K562 (cell line): ENCODE results near the gene PTK6. TPM values are rescaled to one million over a fixed set of nuclear protein-coding genes. Genes with fewer than 3 reads are reported as not detected.

Source experiments
- BMI1 ChIP-seq: fragments of 150-350 bp; IDR thresholded peaks from 2 replicates; pipeline ENCODE4 v1.6.1; 2014; ENCODE audit warnings: low read length
- CCNT2 ChIP-seq: IDR thresholded peaks from 2 replicates; pipeline ENCODE4 v1.6.1; 2011; ENCODE audit warnings: borderline replicate concordance, low read depth, mild to moderate bottlenecking, moderate library complexity, mixed read lengths, low read length; ENCODE audit not compliant: insufficient read length; ENCODE audit errors: extremely low read depth
- CEBPG ChIP-seq, 3 experiments: fragments of 200-800 bp in 1 of 3; sonication (Bioruptor generic) in 1 of 3; sonication (generic) in 1 of 3; formaldehyde crosslinking in 1 of 3; IDR thresholded peaks in 2 of 3; conservative IDR thresholded peaks in 1 of 3; 2 replicates each; pipeline versions ENCODE4 v1.6.1 to v1.8.0; 2016 to 2022; ENCODE audit warnings: missing compliant biosample characterization in 2 of 3, missing genetic modification characterization in 2 of 3, mild to moderate bottlenecking in 1 of 3, missing genetic modification reagents in 1 of 3
- FOXJ2 ChIP-seq: fragments of 200-800 bp; sonication (Bioruptor generic); IDR thresholded peaks from 2 replicates; pipeline ENCODE4 v1.6.1; 2016; ENCODE audit warnings: missing genetic modification characterization, missing compliant biosample characterization
- GABPB1 ChIP-seq: sonication (generic); formaldehyde crosslinking; IDR thresholded peaks from 2 replicates; pipeline ENCODE4 v1.8.0; 2022; ENCODE audit warnings: mild to moderate bottlenecking, missing genetic modification reagents
- SMAD4 ChIP-seq: fragments of 250-450 bp; sonication (Bioruptor Pico); conservative IDR thresholded peaks from 2 replicates; pipeline ENCODE4 v1.8.0; 2021; ENCODE audit warnings: inconsistent platforms, mild to moderate bottlenecking, moderate library complexity
- TAF15 ChIP-seq: fragments of 200-400 bp; formaldehyde crosslinking; IDR thresholded peaks from 2 replicates; pipeline ENCODE4 v1.6.1; 2017; ENCODE audit warnings: mild to moderate bottlenecking, low read depth, low read length, moderate library complexity
- ZBTB7A ChIP-seq: IDR thresholded peaks from 2 replicates; pipeline ENCODE4 v1.6.1; 2011; ENCODE audit warnings: low read depth, mild to moderate bottlenecking, low read length, moderate library complexity, borderline replicate concordance; ENCODE audit not compliant: control insufficient read depth
- polyA plus RNA-seq, 8 experiments: library from polyadenylated mRNA; depleted of rRNA in 4 of 8; stranded (reverse) in 5 of 8; unstranded in 3 of 8; fragments of >200 nt; fragmentation: Nextera tagmentation in 2 of 8; fragmentation: Illumina TruSeq in 1 of 8; extraction: Ambion mirVana in 2 of 8; extraction: Trizol in 1 of 8; gene quantifications; 2 replicates each; pipeline versions ENCODE4 v1.2.1 to v1.2.3, GENCODE V29; 2011 to 2014; ENCODE audit warnings: inconsistent platforms in 1 of 8, missing spikeins in 1 of 8
- total RNA-seq, 7 experiments: library from RNA; depleted of rRNA in 6 of 7; stranded (reverse); fragments of >200 nt in 6 of 7; fragmentation: Illumina TruSeq in 2 of 7; extraction: Trizol in 2 of 7; gene quantifications; 2 replicates each; pipeline versions ENCODE4 v1.2.1 to v1.2.3, GENCODE V29; 2011 to 2021; ENCODE audit warnings: low replicate concordance in 1 of 7
- TF ChIP-seq, protein P1 (sequence below), 2 experiments: fragments of 450-650 bp; formaldehyde crosslinking in 1 of 2; IDR thresholded peaks; 2 replicates each; pipeline versions ENCODE4 v1.4.0 to v1.6.1; 2014 to 2020; ENCODE audit warnings: mild to moderate bottlenecking in 2 of 2, borderline replicate concordance in 1 of 2, low read depth in 1 of 2
- TF ChIP-seq, protein P2 (sequence below): fragments of 450-650 bp; formaldehyde crosslinking; IDR thresholded peaks from 2 replicates; pipeline ENCODE4 v1.4.0; 2020; ENCODE audit warnings: mild to moderate bottlenecking, moderate library complexity
- TF ChIP-seq, protein P3 (sequence below): sonication (generic); IDR thresholded peaks from 2 replicates; pipeline ENCODE4 v1.6.1; 2016
- TF ChIP-seq, protein P4 (sequence below): sonication (generic); formaldehyde crosslinking; IDR thresholded peaks from 2 replicates; pipeline ENCODE4 v1.8.0; 2023; ENCODE audit warnings: mild to moderate bottlenecking, missing genetic modification reagents

The PTK6 gene
- total and polyA plus RNA-seq, 9 of the 15 experiments (the other 6 are each of a cell fraction or from before 2014, with no cell fraction given) = 0.07 TPM; not detected in 8

DNA sequence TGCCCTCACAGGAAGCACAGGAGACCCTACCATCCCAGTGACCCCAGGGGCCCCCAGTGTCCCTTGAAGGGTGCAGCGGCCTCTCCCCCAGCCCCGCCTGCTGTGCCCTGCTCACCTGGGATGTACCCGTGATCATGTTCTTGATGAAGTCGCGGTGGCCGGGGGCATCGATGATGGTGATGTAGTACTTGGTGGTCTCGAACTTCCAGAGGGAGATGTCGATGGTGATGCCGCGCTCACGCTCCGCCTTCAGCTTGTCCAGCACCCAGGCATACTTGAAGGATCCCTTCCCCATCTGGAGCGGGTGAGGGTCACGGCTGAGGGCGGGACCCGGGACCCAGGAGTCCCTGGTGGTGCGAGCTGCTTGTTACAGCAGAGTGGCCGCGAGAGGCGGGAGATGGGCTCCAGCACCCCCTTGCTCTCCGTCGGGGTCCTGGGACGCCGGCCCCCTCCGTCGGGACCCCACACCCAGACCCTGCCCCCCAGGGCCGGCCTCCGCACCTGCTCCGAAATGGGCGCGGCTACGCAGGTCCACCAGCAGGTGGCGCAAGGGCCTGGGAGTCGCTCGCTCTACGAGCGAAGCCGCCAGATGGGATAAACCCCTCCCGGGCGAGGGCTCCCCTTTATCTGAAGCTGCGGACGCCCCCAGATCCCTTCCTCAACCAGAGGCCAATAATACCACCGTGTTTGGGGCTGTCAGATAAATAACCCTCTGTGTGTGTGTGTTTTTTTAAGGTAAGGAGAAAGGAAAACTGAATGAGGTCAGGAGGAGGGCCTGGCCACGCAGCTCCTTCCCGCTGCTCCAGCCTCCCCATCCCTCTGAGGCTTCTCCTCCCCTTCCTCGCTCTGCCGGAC is 41.2 kb downstream of the PTK6 start (continued):
- TF ChIP-seq, protein P1, sequence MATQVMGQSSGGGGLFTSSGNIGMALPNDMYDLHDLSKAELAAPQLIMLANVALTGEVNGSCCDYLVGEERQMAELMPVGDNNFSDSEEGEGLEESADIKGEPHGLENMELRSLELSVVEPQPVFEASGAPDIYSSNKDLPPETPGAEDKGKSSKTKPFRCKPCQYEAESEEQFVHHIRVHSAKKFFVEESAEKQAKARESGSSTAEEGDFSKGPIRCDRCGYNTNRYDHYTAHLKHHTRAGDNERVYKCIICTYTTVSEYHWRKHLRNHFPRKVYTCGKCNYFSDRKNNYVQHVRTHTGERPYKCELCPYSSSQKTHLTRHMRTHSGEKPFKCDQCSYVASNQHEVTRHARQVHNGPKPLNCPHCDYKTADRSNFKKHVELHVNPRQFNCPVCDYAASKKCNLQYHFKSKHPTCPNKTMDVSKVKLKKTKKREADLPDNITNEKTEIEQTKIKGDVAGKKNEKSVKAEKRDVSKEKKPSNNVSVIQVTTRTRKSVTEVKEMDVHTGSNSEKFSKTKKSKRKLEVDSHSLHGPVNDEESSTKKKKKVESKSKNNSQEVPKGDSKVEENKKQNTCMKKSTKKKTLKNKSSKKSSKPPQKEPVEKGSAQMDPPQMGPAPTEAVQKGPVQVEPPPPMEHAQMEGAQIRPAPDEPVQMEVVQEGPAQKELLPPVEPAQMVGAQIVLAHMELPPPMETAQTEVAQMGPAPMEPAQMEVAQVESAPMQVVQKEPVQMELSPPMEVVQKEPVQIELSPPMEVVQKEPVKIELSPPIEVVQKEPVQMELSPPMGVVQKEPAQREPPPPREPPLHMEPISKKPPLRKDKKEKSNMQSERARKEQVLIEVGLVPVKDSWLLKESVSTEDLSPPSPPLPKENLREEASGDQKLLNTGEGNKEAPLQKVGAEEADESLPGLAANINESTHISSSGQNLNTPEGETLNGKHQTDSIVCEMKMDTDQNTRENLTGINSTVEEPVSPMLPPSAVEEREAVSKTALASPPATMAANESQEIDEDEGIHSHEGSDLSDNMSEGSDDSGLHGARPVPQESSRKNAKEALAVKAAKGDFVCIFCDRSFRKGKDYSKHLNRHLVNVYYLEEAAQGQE (IDR thresholded peaks at IDR 0.05; ENCODE audit: borderline replicate concordance) = peak; percentile 62
- TF ChIP-seq, protein P1 (CRISPR knock-in tag; IDR thresholded peaks at IDR 0.05; ENCODE audit: low read depth) = no peak
- no peak for TF ChIP-seq BMI1
- no peak for TF ChIP-seq CEBPG (CRISPR knock-in tag; IDR thresholded peaks at IDR 0.05)
- TF ChIP-seq CEBPG (tag; conservative IDR thresholded peaks at IDR 0.05 in 1 of 2, IDR thresholded peaks at IDR 0.05 in 1 of 2) = no peak
- TF ChIP-seq CCNT2 = no peak
- no peak for TF ChIP-seq SMAD4 (CRISPR knock-in tag)
- TF ChIP-seq, protein P2, sequence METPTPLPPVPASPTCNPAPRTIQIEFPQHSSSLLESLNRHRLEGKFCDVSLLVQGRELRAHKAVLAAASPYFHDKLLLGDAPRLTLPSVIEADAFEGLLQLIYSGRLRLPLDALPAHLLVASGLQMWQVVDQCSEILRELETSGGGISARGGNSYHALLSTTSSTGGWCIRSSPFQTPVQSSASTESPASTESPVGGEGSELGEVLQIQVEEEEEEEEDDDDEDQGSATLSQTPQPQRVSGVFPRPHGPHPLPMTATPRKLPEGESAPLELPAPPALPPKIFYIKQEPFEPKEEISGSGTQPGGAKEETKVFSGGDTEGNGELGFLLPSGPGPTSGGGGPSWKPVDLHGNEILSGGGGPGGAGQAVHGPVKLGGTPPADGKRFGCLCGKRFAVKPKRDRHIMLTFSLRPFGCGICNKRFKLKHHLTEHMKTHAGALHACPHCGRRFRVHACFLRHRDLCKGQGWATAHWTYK (CRISPR knock-in tag) = no peak
- TF ChIP-seq, protein P3, sequence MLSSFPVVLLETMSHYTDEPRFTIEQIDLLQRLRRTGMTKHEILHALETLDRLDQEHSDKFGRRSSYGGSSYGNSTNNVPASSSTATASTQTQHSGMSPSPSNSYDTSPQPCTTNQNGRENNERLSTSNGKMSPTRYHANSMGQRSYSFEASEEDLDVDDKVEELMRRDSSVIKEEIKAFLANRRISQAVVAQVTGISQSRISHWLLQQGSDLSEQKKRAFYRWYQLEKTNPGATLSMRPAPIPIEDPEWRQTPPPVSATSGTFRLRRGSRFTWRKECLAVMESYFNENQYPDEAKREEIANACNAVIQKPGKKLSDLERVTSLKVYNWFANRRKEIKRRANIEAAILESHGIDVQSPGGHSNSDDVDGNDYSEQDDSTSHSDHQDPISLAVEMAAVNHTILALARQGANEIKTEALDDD = no peak
- TF ChIP-seq, protein P4, sequence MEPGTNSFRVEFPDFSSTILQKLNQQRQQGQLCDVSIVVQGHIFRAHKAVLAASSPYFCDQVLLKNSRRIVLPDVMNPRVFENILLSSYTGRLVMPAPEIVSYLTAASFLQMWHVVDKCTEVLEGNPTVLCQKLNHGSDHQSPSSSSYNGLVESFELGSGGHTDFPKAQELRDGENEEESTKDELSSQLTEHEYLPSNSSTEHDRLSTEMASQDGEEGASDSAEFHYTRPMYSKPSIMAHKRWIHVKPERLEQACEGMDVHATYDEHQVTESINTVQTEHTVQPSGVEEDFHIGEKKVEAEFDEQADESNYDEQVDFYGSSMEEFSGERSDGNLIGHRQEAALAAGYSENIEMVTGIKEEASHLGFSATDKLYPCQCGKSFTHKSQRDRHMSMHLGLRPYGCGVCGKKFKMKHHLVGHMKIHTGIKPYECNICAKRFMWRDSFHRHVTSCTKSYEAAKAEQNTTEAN (CRISPR knock-in tag) = no peak
- TF ChIP-seq TAF15 = no peak
- peak; percentile 93 for TF ChIP-seq ZBTB7A
- TF ChIP-seq GABPB1 = no peak
- TF ChIP-seq FOXJ2 (tag) = no peak
